NCI-H1105 treated with DMSO at 0.1 percent for 48 hours (cell line): ENCODE measurements around the gene ITIH1.
"Not testable (repeated sequence)": the region's sequence is repeated elsewhere in the genome, so short reads cannot be mapped to it uniquely, and the experiment has no call there.

Experiments
- DNase-seq: peaks from one replicate; lab custom pipeline; 2025; lab: John Stamatoyannopoulos, UW

Gene ITIH1

GRCh38 chr3:52774901-52775864 lies 2.2 kb upstream of the ITIH1 start:
- no peak for DNase-seq

- no peak for DNase-seq
Observed at GRCh38 chr3:52775877-52776276, 1.5 kb upstream of the ITIH1 start.

- not testable (repeated sequence) for DNase-seq
Observed at GRCh38 chr3:52776486-52776885, 913 bp upstream of the ITIH1 start.

- DNase-seq: no peak
Observed at GRCh38 chr3:52777959-52778805, 783 bp downstream of the ITIH1 start.

GRCh38 chr3:52779011-52779836 lies 1.8 kb downstream of the ITIH1 start:
- DNase-seq: no peak

DNA sequence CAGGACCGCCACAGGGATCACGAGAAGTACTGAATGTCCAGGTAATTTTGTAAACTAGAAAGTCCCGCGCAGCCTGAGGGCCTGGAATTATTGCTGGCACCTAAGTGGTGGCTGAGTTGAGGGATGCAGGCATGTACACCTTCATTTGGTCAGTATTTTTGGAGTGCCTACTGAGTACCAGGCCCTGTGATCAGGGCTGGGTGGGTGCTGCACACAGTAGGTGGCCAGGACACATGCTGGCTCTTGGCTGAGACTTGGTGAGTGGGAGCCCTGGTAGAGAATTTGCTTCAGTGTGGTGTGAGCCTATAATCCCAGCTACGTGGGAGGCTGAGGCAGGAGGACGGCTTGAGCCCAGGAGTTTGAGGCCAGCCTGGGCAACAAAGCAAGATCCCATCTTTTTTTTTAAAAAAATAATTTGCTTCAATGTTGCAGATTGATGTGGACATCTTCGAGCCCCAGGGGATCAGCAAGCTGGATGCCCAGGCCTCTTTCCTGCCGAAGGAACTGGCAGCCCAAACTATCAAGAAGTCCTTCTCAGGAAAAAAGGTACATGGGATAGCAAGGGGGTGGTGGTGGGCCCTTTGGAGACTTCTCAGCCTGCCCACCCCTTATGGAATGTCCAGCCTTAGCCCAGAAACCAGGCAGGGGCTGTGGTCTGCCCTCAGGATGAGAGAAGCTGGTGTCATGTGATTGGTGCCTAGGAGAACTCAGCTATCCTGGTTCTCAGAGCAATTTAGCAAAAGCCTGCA lies 2.6 kb downstream of the ITIH1 start:
- no peak for DNase-seq

- DNase-seq: no peak
Observed at GRCh38 chr3:52781741-52782140, 4.3 kb downstream of the ITIH1 start.

DNA sequence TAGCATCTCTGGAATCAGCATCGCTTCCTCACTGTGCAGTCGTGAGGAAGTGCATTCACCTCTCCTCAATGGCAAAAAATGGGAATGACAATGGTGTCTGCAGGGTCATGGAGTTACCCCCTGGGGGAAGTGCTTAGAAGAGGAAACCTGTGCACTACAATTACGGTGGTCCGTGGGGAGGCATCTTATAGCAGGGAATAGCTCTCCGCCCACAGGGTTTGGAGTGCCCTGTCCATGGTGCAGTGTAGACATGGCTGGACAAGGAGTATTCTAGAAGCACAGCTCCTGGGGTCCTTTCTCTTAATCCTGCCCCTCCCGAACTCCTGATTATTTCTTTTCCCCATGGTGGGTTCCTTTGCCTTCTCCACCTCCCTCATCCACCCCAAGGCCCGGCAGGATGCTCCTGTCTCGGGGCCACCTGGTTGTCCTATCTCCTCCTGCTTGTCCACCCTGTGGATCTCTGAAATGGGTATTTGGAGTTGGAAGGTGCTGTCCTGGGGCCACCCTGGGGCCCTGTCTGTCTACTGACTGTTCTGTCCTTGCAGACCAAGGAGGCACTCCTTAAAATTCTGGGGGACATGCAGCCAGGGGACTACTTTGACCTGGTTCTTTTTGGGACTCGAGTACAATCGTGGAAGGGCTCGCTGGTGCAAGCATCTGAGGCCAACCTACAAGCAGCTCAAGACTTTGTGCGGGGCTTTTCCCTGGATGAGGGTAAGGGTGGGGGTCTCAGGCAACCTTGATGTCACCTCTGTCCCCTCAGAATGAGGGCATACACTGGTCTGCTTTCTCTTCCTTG lies 5.2 kb downstream of the ITIH1 start:
- DNase-seq: no peak

DNA sequence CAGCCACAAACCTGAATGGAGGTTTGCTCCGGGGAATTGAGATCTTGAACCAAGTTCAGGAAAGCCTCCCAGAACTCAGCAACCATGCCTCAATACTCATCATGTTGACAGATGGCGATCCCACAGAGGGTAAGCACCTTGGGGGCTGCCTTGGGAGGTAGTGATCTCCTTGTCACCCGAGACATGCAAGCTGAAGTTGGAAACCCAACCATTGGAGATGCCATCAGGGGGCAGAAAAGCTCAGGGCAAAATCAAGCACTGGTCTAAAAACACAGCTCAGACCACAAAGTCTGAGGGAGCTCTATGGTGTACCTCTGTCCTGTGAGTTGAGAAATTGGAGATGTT lies 5.8 kb downstream of the ITIH1 start:
- no peak for DNase-seq

DNA sequence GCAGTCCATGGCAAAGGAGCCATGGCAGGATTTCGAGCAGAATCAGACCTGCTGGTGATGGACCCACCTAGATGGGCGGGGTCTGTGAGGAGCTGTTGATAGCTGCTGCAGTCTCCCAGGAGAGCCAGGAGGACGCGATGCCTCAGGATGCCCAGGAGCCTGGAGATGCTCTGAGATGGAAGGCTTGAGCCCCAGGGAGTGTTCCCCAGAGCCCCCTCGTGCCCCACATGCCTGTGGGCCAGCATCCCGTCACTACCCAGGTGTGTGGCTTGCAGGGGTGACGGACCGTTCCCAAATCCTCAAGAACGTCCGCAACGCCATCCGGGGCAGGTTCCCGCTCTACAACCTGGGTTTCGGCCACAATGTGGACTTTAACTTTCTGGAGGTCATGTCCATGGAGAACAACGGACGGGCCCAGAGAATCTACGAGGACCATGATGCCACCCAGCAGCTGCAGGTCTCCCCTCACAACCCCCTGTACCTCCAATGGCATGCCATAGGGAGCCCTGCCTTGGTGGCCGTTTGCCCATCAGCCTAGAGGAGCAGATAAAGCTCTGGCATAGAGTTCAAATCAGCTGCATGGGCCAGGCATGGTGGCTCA lies 6.7 kb downstream of the ITIH1 start:
- DNase-seq: no peak

- no peak for DNase-seq
Observed at GRCh38 chr3:52784931-52785590, 7.7 kb downstream of the ITIH1 start.

- DNase-seq: no peak
Observed at GRCh38 chr3:52786330-52787215, 9.2 kb downstream of the ITIH1 start.

DNA sequence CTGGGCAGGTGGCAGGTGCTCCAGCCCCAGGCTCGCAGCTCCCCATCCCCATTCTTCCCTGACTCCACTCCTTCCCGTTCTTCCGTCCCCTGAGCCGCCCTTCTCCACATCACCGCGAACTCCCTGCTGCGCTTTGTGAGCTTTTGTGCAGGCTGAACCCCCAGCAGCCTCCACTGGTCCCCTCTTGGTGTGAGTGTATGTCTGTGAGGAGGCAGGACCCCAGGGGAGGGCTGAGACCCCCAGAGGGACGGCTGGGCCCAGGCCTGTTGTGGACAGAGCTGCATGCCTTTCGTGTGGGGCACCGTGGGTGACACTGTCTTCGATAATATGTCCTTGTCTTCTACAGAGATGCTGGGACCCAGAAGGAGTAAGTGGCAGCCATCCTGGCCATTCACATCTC lies 9.8 kb downstream of the ITIH1 start:
- DNase-seq: no peak

GRCh38 chr3:52787672-52788625 lies 10.6 kb downstream of the ITIH1 start:
- no peak for DNase-seq

GRCh38 chr3:52788890-52789745 lies 11.7 kb downstream of the ITIH1 start:
- DNase-seq: no peak

GRCh38 chr3:52789746-52790040 lies 12.3 kb downstream of the ITIH1 start:
- DNase-seq: no peak

GRCh38 chr3:52790337-52790736 lies 12.9 kb downstream of the ITIH1 start:
- DNase-seq: no peak
